Peyer's patch (tissue), 4 donors: ENCODE measurements around the gene SRRT. TPM values are rescaled to one million over a fixed set of nuclear protein-coding genes. Genes with fewer than 3 reads are reported as not detected.

ENCODE experiments used
- DNase-seq, 3 donors: peaks; one replicate each; pipeline ENCODE4 v3.0.0-alpha.2; 2017 to 2019
- H3K27ac ChIP-seq, 4 donors: fragments of 200-600 bp; sonication (generic); one replicate each; pipeline ENCODE4 v1.5.1; 2016 to 2019
- H3K27me3 ChIP-seq, 2 donors: fragments of 200-600 bp; sonication (generic); one replicate each; pipeline ENCODE4 v1.5.1; 2019
- H3K36me3 ChIP-seq, 3 donors: fragments of 200-600 bp; sonication (generic); one replicate each; pipeline ENCODE4 v1.5.1; 2016 to 2019
- H3K4me1 ChIP-seq, 4 donors: fragments of 200-600 bp; sonication (generic); one replicate each; pipeline ENCODE4 v1.5.1; 2016 to 2019
- H3K4me3 ChIP-seq, 4 donors: fragments of 200-600 bp; sonication (generic); 1 replicate in 3 of 4; 2 replicates in 1 of 4; pipeline ENCODE4 v1.5.1; 2016 to 2019; ENCODE audit warnings: mild to moderate bottlenecking in 1 of 4
- H3K9me3 ChIP-seq, 4 donors: fragments of 200-600 bp; sonication (generic); one replicate each; pipeline ENCODE4 v1.5.1; 2016 to 2019; ENCODE audit warnings: mild to moderate bottlenecking in 1 of 4
- CTCF ChIP-seq, 6 experiments: fragments of 450-650 bp in 4 of 6; fragments of 200-600 bp in 2 of 6; sonication (generic) in 1 of 6; IDR thresholded peaks; one replicate each; pipeline ENCODE4 v1.5.1; 2017 to 2019; ENCODE audit warnings: antibody characterized with exemption in 6 of 6, mild to moderate bottlenecking in 3 of 6, moderate library complexity in 1 of 6
- POLR2A ChIP-seq, 2 donors: fragments of 450-650 bp; IDR thresholded peaks; one replicate each; pipeline ENCODE4 v1.5.1; 2017; ENCODE audit warnings: antibody characterized with exemption in 2 of 2, mild to moderate bottlenecking in 2 of 2, moderate library complexity in 2 of 2
- total RNA-seq, 4 donors: library from RNA; depleted of rRNA; stranded (reverse); fragments of >200 nt; gene quantifications; one replicate each; pipeline ENCODE4 v1.1.0, GENCODE V29; 2016

The SRRT gene
- total RNA-seq, 4 donors from 2014 or later: 60.9 to 272 (median 113) TPM

- no peak for DNase-seq
- TF ChIP-seq POLR2A (IDR thresholded peaks at IDR 0.05) (no peak), CTCF (IDR thresholded peaks at IDR 0.05) (no peak)
- Histone ChIP-seq H3K4me1 (peaks cover 0 to 34% (median 14%) of the 10 kb centered on the region in 4 donors), H3K27me3 (no peaks in the 10 kb centered on the region), H3K4me3 (no peak overlapping the region), H3K27ac (no peak overlapping the region), H3K36me3 (peaks cover 0 to 70% (median 4%) of the 10 kb centered on the region in 3 donors), H3K9me3 (no peaks in the 10 kb centered on the region)
These were observed 3.8 kb downstream of the SRRT start for GRCh38 chr7:100878685-100879084.

- Histone ChIP-seq H3K27ac (no peak overlapping the region), H3K4me1 (peaks cover 0 to 26% (median 14%) of the 10 kb centered on the region in 4 donors), H3K4me3 (no peak overlapping the region), H3K27me3 (no peaks in the 10 kb centered on the region), H3K9me3 (no peaks in the 10 kb centered on the region), H3K36me3 (peaks cover 0 to 81% (median 4%) of the 10 kb centered on the region in 3 donors)
- DNase-seq: no peak
- TF ChIP-seq POLR2A (IDR thresholded peaks at IDR 0.05) (no peak), CTCF (IDR thresholded peaks at IDR 0.05) (no peak)
These were observed 4.9 kb downstream of the SRRT start for GRCh38 chr7:100879685-100880261.

- Histone ChIP-seq H3K9me3 (no peaks in the 10 kb centered on the region), H3K4me3 (no peak overlapping the region), H3K27me3 (no peaks in the 10 kb centered on the region), H3K27ac (no peak overlapping the region), H3K36me3 (peaks cover 0 to 89% (median 4%) of the 10 kb centered on the region in 3 donors), H3K4me1 (peaks cover 0 to 26% (median 14%) of the 10 kb centered on the region in 4 donors)
- peak in 1 of 3 donors; percentile 42 for DNase-seq
- no peak for TF ChIP-seq CTCF (IDR thresholded peaks at IDR 0.05)
- TF ChIP-seq POLR2A (IDR thresholded peaks at IDR 0.05): no peak
These were observed 5.7 kb downstream of the SRRT start for GRCh38 chr7:100880645-100881044.

- Histone ChIP-seq H3K36me3 (peaks cover 0 to 94% (median 4%) of the 10 kb centered on the region in 3 donors), H3K27ac (no peak overlapping the region), H3K4me1 (peaks cover 0 to 21% (median 9%) of the 10 kb centered on the region in 4 donors), H3K9me3 (no peaks in the 10 kb centered on the region), H3K4me3 (no peak overlapping the region), H3K27me3 (no peaks in the 10 kb centered on the region)
- TF ChIP-seq POLR2A (IDR thresholded peaks at IDR 0.05) (no peak), CTCF (IDR thresholded peaks at IDR 0.05) (no peak)
- no peak for DNase-seq
These were observed 6.2 kb downstream of the SRRT start for GRCh38 chr7:100881136-100881535.

- peak in 1 of 3 donors; percentile 46 for DNase-seq
- no peak overlapping the region for H3K27ac ChIP-seq
- H3K36me3 ChIP-seq: peaks cover 0 to 98% (median 4%) of the 10 kb centered on the region in 3 donors
- H3K4me1 ChIP-seq: peaks cover 0 to 15% (median 5%) of the 10 kb centered on the region in 4 donors
- no peak overlapping the region for H3K4me3 ChIP-seq
- H3K9me3 ChIP-seq: no peaks in the 10 kb centered on the region
- TF ChIP-seq CTCF (IDR thresholded peaks at IDR 0.05) (no peak), POLR2A (IDR thresholded peaks at IDR 0.05) (no peak)
- H3K27me3 ChIP-seq: no peaks in the 10 kb centered on the region
These were observed 7.3 kb downstream of the SRRT start for GRCh38 chr7:100882201-100882600.
